IPS-NIHi7 (cell line): ENCODE data around the gene MAP3K5.

Experiments used
- DNase-seq: peaks from one replicate; pipeline ENCODE4 v3.0.0; 2012; ENCODE audit warnings: mixed read lengths; ENCODE audit errors: extremely low spot score

MAP3K5 gene

DNA sequence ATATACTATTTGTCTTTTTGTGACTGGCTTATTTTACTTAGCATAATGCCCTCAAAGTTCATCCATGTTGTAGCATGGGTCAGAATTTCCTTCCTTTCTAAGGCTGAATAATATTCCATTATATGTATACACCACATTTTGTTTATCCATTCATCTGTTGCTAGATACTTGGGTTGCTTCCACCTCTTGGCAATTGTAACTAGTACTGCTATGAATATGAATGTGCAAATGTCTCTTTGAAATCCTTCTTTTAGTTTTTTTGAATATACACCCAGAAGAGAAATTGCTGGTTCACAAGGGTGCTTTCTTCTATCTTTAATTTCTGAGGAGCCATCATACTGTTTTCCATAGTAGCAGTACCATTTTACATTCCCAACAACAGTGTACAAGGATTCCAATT is 220.8 kb downstream of the MAP3K5 start:
- no peak for DNase-seq

DNA sequence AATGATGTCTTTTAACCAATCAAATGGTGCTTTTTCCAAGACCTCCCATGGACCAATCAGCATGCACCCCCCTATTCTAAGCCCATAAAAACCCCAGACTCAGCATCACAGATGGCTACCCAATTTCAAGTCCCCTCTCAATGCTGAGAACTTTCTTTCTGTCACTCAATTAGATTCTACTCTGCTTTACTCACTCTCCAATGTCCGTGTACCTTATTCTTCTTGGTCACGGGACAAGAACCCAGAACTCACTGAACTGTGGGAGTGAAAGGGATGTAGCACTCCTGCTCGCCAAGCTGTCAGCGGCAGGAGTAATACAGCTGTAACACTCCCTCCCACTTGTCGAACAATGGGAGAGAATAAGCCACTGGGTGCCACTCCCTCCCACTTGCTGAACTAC is 221.2 kb downstream of the MAP3K5 start:
- no peak for DNase-seq

DNA sequence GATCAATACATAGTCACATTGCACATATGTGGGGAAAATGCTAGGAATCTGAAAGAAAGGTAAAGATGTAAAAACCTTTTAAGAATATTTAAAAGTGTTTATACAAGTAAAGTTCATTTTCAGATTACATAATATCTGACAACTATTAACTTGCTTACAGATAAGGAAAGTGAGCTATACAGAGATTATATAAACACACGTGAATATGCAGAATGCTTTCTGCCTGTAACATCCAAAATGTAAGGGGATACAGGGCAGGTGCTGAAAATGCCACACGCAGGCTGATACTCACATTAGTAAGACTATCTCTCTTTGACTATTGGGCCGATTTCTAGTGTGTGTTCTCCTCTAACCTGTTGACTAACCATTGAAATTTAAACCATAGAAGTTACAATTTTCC is 224.1 kb downstream of the MAP3K5 start:
- DNase-seq, result no peak

DNA sequence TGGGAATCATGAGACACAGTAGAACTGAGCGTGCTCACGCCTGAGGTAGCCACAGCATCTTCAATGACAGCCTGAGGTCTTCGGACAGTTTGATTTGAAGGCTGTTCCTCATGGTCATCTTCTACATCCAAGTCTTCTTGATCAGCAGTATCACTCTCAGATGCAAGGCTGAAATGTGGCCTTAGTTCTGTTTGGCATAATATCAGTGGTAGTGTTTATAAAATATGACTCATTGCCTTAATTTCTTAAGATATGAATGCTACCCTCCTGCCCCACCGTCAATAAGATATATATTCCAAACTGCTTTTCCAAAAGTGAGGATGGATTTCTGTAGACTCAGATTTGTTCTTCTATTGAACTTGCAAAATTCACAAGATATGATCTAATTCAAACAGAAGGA is 224.6 kb downstream of the MAP3K5 start:
- no peak for DNase-seq

DNA sequence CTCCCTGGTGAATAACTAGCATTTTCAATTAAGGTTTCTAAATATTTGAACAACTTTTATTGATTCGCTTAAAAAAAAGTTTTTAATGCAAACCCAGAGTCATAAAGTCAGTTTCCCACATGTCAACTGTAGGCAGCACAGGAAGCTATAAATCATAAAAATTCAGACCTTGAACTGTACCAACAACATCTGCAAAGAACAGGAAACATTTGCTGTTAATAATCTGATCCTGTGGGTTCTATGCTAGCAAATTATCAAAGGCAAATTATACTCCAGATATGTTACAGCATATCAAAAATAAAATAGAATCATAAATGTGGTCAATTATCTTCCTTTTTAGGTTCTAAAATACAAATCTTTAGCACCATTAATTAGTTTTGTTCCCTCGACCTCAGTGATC is 225.4 kb downstream of the MAP3K5 start:
- DNase-seq, result no peak

DNA sequence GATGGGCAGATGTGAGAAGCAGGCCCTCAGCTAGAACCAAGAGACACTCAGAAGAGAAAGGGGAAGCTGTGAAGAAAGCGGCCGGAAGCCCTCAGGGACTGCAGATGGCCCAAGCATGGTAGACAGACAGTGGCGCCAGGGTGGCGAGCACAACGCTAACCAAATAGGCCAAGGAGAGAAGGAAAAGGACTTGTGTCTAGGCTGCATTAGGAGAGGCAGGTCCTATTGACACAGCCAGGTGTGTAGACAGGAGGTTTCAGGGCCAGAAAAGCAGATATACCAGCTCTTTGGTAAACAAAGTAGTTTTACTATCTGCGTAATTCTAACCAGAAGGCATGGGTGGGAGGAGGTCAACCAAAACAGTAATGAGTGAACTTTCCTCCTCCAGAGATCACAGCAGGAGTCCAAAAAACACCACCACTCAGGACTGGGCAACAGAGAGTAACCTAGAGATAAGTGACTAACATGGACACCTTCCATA is 226.2 kb downstream of the MAP3K5 start:
- no peak for DNase-seq

DNA sequence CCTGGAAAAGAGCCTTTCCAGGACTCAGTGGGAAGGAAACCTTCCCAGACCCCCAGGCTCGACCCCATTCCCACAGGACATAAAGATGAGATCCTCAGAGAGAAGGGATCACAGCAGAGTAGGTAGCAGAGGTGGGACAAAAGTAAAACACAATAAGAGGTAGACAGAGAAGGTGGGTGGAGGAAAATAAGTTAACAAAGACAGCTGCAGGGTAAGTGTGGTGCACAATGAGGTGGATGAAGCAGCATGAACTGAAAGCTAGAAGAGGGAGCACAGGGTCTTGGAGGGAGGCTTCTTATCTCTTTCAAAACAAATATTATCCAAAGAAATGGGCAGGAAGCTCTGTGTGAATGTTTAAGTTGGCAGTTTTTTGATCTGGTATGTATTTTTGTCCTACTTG is 228.1 kb downstream of the MAP3K5 start:
- no peak for DNase-seq

DNA sequence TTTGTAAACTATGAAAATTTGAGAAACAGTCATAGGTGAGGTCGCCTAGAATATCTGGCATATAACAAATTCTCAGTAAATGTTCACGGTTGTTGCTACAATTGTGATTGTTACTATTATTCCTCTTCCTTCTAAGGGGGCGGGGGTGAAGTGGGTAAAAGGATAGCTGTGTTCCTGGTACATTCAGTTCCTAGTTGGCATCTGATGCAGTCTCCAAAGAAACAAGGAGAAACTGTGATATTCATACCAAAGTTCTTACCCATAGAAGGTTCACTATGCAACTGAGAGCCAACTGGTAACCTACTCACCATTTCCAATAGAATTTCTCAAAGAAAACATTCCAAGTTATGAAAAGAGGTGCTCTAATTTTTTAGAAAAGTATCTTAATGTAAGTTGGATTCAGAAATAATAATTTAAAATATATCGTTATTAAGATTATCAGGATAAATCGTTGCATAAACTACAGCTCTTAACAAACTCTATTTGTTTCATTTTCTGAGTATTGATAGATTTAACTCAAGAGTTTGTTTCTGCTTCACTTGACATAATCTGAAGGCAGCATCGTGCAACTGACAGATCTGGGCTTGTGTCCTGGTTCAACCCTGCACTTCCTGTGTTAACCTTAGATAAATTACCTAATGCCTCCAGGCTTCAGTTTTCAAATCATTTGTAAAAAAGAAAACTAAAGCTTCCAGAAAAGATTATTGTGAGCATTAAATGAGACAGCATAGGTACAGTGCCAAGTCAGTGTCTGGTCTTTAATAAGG is 228.7 kb downstream of the MAP3K5 start:
- no peak for DNase-seq

DNA sequence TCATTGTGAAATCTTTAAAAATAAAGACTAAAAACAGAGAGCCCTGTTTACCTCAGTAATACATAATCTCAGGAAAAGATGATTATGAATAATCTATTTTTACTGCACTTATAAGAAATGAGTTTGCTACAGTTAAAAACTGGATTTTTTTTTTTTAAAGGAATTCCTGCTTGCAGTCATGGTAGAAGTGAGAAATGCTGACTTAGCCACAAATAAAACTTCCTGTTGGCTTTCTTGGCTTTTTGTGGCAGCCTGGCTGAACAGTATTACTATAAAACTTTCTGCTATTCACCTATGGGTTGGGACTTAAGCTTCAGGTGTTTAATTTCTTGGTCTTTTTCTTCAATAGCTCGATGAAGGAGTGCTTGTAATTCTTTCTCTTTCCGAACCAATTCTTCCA is 230.1 kb downstream of the MAP3K5 start:
- no peak for DNase-seq

DNA sequence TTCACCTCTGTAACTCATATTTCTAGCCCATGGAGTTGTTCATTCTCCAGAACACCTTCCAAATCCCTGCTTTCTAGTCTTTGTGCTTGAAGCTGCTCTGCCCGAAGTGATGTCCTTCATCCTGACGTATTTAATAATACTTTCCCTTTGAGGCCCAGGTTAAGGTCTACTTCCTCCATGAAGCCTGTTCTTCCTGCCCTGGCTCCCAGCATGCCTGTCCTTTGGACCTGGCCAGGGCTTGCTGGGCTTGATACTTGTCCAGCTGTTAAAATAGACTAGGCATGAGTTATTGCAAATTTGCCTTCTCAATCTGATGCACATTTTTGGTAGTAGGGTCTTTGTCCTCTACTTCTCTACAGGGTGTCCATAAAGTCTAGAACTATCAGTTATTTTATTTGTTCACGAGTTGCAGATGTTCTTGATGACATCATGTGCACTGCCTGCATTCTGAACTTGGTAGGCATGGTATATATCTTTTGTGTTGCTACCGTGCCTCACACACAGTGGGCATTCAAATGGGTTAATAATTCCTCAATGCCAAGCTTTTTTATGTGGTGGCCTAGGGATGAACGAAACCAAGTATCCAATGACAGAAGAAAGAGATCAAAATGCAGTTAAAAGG is 239.0 kb downstream of the MAP3K5 start:
- no peak for DNase-seq

DNA sequence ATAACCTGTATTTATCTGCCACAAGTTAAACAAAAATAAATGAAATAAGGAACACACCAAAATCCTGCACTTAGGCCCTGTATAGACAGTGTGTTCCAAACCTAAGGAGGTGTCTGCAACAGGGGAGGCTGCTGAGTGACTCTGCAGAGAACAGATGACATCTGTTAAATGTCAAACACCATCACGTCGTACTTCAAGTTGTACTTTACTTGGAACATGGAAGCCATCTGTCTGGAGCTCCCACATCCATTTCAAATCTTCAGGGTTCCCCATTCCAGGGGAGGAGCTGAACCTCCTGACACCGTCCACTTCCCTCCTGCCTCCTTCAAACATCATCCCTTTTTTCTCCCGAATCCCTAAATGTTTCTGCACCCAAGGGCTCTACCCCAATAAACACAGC is 240.2 kb downstream of the MAP3K5 start:
- no peak for DNase-seq

DNA sequence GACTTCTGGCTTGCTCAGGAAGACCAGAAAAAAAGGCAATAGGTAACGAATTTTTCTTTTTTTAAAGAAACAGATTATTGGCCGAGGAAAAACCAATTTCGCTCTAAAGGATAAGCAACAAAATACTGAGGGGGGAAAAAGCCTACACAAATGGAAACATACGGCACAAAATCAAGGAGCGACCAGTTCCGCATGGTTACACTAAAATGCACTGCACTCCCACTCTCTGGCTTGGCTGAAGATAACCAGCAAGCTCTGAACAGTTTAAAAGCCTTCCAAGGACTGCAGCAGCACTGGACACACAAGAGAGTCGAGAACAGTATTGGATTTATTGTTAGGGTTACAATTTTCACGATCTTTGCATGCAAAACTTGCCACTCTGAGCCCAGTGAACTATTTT is 241.2 kb downstream of the MAP3K5 start:
- no peak for DNase-seq

DNA sequence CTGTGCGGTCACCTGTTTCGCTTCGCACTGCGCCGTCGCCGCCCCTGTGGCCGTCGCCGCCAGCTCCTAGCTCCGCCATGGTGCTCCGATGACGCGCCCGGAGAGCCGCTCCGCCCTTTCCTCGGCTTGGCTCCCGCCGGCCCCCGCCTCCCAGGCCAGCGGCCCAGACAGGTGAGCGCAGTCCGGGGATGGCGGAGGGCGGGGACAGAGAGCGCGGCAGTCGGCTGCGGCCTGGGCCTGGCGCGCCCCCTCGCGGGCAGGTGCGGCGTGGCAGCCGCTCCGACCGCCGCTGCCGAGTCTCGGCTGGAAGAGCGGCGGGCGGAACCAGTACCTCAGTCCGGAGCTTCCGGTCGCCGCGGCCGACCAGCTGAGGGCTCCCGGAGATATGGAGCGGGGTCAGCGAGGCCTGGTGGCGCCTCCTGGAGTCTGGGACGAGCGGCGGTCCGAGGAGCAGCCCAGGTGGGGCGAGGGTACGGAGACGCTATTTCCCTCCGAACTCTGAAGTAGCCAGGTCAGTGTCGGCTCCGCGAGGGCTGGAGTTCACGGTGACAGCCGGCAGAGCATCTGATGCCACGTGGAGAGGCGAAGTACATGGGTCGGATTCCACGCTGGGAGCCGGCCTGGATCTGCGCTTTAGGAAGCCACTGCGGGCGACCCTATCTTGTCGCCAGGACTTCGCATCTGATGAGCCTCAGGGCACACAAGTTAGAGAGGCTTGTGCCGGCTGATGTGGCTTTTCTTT is 241.8 kb downstream of the MAP3K5 start, which contains the start of gene MAP7:
Gene MAP7, minus strand, starts transcription at position 93 of the 742 bp plus-strand sequence. Its CDS starts 14 bp downstream, at position 79.
- peak; percentile 96 for DNase-seq

DNA sequence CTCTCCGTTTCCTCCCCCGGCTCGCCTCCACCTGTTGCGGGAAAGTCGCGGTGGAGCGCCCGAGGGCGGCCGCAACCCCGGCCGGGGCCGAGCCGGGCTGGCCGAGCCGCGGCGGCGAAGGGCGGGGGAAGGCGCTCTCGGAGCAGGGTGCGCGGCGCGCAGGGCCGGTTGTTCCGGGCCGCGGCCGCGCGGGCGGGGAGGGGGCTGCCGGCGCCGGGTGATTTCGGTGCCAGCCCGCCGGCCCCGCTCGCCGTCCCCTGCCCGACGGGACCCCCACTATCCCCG is 242.3 kb downstream of the MAP3K5 start:
- peak; percentile 66 for DNase-seq

DNA sequence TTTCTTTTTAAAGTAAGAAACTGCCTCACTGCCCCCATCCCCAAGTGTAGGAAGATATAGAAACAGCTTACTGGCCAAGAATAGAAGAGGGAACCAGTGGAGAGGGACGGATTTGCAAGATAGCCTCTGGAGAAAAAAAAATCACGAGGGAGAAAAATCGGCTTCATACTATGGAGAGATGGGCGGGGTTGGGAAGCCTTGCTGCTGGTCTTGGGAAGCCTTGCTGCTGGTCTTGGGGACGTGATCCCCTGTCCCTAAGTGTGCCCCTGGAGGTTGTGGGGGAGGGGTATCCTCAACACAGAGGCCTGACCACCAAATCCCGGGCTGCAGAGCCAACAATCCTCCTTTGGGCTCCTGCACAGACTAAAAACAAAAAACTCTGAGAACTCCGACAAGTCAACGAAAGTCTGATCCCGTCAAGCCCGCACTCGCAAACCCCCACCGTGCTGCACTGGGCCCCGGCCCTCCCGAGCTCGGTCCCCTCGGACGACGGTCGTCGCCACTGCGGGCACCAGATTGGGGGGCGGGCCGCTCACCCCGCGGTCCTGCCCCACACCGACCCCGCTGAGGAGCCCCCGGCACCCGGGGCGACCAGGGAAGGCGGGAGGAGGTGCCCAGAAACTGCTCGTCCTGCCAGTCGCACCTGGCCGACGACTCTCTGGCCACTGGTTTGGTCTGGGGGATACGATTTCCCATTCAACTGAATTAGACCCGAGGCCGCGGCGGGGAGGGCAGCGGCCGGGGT is 242.8 kb downstream of the MAP3K5 start:
- peak; percentile 33 for DNase-seq

DNA sequence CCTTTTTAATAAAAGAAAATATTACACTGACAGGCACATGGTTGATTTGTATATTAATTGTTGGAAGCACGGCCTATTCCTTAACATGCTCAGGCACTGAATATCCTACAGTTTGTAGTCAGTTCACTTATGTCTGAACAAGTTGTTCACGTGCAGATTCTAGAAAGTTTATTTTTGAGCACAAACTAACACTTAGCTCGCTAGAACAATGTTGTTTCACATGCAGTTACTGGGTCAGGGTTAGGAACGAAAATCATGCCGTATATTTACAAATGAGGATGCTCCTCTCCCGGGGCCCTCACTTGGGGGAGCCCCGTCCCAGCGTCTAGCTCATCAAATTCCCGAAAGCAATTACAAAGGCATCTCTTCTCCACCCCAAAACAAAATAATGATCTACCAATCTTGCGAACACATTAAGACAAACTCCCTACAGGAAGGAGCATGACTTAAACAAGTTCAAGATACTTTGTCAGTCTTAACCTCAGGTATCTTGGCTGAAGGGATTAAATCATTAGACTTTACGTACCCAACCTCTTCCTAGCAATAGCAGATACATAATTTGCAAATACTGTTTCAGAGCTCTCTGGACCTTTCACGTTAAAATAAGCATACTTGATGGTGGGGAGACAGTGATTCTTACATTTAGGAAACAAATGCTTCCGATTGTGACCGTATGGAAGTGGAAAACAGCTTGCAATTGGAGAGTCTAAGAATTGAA is 243.5 kb downstream of the MAP3K5 start:
- no peak for DNase-seq

DNA sequence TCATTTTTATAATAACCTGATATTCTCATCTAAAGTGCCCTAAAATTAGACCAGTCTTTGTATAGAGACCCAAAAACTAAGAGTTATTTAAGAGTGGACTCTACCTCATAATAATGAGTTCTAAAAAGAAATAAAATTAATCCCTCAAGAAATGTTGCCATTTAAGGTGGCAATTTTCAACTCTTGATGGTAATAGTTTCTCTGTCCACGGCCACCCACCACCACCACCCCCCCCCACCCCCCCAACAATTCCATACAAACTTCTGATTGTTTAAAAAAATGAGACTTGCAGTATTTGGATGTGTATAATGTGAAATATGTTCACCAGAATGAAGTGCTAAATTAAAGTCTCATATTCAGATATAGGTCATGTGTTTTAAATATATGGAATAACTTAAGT is 244.4 kb downstream of the MAP3K5 start:
- no peak for DNase-seq

DNA sequence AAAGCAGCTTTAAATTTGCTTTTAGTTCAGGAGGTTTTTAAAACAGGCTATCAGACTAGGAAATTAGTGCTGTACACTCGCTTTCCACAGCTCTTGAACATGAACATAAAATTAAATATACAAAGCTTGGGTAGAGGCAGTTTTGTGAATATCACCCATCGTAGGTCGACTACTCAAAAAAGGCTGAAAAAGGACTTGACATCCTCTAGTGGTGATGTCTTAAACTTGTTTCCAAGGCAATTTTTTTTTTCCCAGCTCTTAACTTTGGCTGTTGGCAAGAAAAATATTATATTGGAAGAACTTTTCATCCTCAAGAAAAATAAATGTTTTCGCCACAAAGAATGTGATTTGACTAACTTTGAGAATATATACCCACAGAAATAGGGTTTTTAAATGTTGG is 244.9 kb downstream of the MAP3K5 start:
- DNase-seq, result peak; percentile 30

DNA sequence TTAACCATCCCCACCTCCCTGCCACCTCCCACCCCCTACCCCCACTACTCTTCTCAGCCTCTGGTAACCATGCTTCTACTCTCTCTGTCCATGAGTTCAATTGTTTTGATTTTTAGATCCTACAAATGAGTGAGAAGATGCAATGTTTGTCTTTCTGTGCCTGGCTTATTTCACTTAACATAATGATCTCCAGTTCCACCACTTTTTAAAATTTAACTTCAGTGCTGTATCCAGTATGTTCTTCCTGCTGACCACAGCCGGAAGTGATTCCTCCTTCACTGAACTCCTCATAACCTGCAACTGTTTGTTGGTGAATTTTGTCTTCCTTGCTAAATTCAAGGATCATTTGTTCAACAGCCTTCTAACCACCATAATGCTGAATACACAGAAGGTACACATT is 245.9 kb downstream of the MAP3K5 start:
- no peak for DNase-seq

DNA sequence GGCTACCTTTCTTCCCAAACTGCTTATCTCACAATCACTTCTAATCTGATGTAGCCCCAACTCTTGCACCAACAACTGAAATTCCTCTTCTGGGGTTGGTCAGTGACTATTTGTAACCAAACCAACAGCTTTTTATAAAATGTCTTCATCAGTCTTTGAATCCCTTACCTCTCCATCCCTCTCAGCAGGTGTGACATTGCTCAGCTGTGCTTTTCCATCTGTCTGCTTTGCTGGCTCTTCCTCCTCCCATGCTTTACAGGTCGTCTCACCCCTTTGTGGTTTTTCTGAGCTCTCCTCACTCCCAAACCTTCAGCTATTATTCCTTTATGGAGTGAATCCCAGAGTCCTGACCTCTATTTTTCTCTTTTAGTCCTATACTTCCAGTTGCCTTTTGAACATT is 248.0 kb downstream of the MAP3K5 start:
- no peak for DNase-seq

DNA sequence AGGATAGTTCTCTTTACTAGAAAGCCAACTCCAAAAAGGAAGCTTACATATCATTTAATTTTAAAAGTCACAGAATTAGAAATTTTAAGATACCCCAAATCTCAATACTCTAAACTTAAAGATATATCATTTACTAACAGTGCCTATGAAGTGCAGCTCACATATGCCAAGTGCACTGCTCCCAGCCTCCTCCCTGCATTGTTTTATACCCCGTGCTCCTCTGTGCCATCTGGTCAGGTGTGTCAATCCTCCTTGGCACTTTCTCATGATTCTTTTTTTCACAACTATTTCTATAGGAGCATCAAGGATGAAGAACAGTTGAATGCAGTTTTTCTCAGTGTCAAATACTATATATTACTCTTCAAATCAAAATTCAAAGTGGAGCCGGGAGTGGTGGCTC is 250.9 kb downstream of the MAP3K5 start:
- no peak for DNase-seq
